ENCODE measurements around the gene GRIK3.

Gene GRIK3

DNA sequence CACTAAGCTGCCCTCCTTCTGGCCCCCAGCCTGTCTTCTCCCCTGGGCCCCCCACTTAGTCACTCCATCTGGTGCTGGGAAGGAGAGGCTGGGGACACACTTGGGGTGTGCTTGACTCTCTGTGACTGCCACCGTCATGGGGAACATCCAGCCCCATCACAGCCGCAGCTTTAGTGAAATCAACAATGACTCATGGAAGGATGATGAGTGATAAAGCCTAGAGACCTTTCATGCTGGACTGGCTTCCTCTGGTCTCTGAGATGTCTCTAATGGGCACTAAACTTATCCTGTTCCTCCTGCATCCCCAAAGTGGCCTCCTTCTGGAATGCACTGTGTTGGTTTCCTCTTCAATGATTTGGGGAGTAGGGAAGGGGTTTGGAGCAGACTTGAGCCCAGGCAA, 172.9 kb downstream of the GRIK3 start:
- H3K4me3 ChIP-seq (ENCODE audit: low read depth, low read length) = no peak overlapping the region
- DNase-seq (ENCODE audit: low read depth) = no peak
- TF ChIP-seq, protein P1, sequence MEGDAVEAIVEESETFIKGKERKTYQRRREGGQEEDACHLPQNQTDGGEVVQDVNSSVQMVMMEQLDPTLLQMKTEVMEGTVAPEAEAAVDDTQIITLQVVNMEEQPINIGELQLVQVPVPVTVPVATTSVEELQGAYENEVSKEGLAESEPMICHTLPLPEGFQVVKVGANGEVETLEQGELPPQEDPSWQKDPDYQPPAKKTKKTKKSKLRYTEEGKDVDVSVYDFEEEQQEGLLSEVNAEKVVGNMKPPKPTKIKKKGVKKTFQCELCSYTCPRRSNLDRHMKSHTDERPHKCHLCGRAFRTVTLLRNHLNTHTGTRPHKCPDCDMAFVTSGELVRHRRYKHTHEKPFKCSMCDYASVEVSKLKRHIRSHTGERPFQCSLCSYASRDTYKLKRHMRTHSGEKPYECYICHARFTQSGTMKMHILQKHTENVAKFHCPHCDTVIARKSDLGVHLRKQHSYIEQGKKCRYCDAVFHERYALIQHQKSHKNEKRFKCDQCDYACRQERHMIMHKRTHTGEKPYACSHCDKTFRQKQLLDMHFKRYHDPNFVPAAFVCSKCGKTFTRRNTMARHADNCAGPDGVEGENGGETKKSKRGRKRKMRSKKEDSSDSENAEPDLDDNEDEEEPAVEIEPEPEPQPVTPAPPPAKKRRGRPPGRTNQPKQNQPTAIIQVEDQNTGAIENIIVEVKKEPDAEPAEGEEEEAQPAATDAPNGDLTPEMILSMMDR (IDR thresholded peaks at IDR 0.05; ENCODE audit: insufficient read depth, low read depth, low read length, missing control alignments) = no peak

DNA sequence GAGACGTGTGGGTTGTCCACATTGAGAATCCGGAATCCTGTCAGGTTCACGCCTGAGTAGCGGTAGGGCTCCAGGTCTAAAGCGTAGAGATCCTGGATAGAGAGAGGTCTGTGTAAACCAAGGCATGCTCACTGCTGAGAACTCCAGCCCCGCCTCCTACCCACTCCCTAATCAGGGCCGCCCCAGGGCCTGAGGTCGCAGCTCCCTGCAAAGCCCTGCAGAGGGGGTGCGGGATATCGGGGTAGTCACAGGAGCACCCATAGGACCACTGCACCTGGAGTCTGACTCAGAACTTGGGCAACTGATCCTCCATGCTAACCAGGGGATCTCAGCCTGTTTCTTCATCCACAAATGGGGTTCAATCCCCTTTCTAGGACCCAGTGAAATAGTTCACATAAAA, 174.4 kb downstream of the GRIK3 start:
- TF ChIP-seq, protein P1 (IDR thresholded peaks at IDR 0.05; ENCODE audit: insufficient read depth, low read depth, low read length, missing control alignments) = no peak
- H3K4me3 ChIP-seq (ENCODE audit: low read depth, low read length) = no peak overlapping the region
- no peak for DNase-seq (ENCODE audit: low read depth)

DNA sequence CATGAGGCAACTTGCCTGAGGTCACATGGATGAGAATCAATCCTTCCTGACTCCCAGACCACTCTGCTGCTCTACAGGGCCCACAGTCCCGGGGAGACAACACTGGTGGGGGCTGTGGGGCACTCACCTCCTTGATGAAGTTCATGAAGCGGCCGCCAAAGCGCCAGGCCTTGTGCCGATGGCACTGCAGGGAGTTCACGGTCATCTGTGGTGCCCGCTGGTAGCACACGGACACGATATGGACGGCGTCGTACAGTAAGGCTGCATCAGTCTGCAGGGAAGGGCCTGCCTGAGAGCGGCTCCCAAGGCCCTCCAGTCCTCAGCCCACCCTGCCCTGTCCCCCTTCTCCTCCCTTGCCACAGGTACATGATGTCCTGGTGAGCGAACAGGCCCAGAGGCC, 175.3 kb downstream of the GRIK3 start:
- TF ChIP-seq, protein P1 (IDR thresholded peaks at IDR 0.05; ENCODE audit: insufficient read depth, low read depth, low read length, missing control alignments) = no peak
- no peak for DNase-seq (ENCODE audit: low read depth)
- no peak overlapping the region for H3K4me3 ChIP-seq (ENCODE audit: low read depth, low read length)

DNA sequence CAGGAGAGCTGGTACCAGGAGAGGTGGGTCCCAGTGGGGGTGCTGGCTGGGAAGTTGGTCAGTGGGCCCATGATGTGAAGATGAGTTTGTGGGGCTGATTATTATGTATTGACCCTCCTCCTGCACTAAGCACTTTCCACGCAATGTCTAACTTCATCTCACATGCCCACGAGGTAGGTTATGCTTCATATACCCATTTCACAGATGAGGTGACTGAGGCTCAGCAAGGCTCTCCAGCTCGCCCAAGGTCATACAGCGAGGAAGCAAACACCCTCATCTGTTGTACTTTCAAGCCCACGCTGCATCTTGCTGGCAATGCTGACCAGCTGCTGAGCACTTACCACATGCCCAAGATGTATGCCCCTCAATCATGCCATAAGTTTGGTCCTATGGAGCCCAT, 175.8 kb downstream of the GRIK3 start:
- TF ChIP-seq, protein P1 (IDR thresholded peaks at IDR 0.05; ENCODE audit: insufficient read depth, low read depth, low read length, missing control alignments) = no peak
- no peak overlapping the region for H3K4me3 ChIP-seq (ENCODE audit: low read depth, low read length)
- no peak for DNase-seq (ENCODE audit: low read depth)

DNA sequence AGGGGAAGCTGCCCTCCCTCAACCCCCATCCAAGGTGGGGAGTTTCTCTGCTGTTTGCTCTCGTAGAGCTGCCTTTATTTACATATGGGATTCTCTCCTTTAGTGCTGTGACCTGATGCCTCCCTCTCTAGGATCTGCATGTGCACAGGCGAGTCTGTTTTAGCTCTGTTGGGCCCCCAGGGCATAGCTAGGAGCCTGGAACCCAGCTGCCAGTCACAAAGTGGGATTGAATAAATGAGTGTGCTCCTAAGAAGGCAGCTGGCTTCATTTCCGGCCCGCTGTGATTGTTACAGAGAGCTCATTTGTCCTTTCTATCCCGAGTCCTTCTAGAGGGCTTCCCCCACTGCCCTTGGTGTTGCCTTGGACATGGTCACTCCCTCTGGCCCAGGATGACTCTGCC, 176.6 kb downstream of the GRIK3 start:
- DNase-seq (ENCODE audit: low read depth) = no peak
- TF ChIP-seq, protein P1 (IDR thresholded peaks at IDR 0.05; ENCODE audit: insufficient read depth, low read depth, low read length, missing control alignments) = no peak
- no peak overlapping the region for H3K4me3 ChIP-seq (ENCODE audit: low read depth, low read length)

DNA sequence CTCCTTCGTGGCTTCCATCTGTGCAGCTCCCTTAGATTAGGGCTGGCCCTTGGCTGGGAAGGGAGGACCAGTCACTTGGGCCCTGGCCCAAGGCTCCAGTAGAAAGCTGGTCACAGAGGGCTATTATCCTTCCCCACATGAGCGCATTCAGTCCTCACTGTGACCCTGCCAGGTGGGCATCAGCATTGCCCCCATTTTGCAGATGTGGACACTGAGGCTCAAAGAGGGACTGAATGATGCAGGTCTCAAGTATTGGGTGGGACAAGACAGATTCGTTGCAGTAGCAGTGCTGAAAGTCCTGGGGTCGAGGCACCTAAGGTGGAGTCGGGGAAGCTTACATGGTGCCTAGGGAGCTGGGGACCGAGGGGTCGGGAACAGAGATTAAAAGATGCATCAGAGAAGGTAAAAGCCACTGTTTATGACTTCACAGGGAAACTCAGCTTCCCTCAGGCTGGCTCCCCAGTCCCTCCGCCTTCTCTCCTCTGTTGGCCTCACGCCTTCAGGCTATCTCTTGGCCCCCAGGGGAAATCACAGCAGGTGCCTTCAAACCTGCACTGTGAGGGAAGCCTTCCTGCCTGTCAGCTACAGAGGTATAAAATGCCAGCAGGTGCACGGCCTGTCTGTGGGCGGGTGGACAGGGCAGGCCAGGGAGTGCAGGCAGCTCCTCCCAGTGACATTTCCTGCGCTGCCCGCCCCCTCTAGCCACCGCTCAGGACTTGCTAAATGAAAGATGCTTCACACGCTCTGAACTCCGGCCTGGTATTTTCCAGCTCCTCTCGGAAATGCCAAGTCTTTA, 178.4 kb downstream of the GRIK3 start:
- TF ChIP-seq, protein P1 (IDR thresholded peaks at IDR 0.05; ENCODE audit: insufficient read depth, low read depth, low read length, missing control alignments) = no peak
- H3K4me3 ChIP-seq (ENCODE audit: low read depth, low read length) = no peak overlapping the region
- no peak for DNase-seq (ENCODE audit: low read depth)

DNA sequence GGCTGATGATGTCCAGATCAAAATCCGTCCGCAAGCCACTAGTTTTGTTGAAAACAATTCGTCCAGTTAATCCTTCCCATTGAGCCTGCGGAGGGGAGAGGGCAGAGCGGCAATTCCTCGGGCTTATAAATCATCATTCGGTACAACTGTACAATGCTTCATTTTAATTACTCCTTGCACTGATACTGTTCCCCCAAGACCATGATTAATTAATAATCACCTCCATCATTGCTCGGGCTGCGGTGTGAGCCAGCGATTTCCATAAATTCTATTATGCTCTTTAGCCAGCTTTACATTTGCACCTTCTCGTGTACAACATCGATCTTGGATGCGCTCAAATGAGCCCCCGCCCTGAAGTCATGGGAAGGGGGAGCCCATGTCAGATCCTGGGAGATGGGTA, 180.7 kb downstream of the GRIK3 start:
- TF ChIP-seq, protein P1 (IDR thresholded peaks at IDR 0.05; ENCODE audit: insufficient read depth, low read depth, low read length, missing control alignments) = no peak
- no peak for DNase-seq (ENCODE audit: low read depth)
- H3K4me3 ChIP-seq (ENCODE audit: low read depth, low read length) = no peak overlapping the region
